ENCODE measurements around the gene DSCAM.

The DSCAM gene

GRCh38 chr21:40672602-40673001 lies 174.4 kb downstream of the DSCAM start:
- TF ChIP-seq, protein P1, sequence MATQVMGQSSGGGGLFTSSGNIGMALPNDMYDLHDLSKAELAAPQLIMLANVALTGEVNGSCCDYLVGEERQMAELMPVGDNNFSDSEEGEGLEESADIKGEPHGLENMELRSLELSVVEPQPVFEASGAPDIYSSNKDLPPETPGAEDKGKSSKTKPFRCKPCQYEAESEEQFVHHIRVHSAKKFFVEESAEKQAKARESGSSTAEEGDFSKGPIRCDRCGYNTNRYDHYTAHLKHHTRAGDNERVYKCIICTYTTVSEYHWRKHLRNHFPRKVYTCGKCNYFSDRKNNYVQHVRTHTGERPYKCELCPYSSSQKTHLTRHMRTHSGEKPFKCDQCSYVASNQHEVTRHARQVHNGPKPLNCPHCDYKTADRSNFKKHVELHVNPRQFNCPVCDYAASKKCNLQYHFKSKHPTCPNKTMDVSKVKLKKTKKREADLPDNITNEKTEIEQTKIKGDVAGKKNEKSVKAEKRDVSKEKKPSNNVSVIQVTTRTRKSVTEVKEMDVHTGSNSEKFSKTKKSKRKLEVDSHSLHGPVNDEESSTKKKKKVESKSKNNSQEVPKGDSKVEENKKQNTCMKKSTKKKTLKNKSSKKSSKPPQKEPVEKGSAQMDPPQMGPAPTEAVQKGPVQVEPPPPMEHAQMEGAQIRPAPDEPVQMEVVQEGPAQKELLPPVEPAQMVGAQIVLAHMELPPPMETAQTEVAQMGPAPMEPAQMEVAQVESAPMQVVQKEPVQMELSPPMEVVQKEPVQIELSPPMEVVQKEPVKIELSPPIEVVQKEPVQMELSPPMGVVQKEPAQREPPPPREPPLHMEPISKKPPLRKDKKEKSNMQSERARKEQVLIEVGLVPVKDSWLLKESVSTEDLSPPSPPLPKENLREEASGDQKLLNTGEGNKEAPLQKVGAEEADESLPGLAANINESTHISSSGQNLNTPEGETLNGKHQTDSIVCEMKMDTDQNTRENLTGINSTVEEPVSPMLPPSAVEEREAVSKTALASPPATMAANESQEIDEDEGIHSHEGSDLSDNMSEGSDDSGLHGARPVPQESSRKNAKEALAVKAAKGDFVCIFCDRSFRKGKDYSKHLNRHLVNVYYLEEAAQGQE (IDR thresholded peaks at IDR 0.05; ENCODE audit: insufficient read depth in 1 of 2, low read depth in 2 of 2, low read length in 2 of 2), result no peak
- TF ChIP-seq SIN3A (IDR thresholded peaks at IDR 0.05; ENCODE audit: borderline replicate concordance, insufficient read depth, low read length) (no peak), FOXP2 (optimal IDR thresholded peaks at IDR 0.05; ENCODE audit: borderline replicate concordance, extremely low read depth, extremely low read length, insufficient read depth) (no peak), TAF1 (IDR thresholded peaks at IDR 0.05; ENCODE audit: borderline replicate concordance, insufficient read depth, low read length) (no peak), POLR2AphosphoS5 (IDR thresholded peaks at IDR 0.05; ENCODE audit: low read depth, low read length) (no peak)

- TF ChIP-seq TAF1 (IDR thresholded peaks at IDR 0.05; ENCODE audit: borderline replicate concordance, insufficient read depth, low read length), result no peak
- TF ChIP-seq, protein P1 (IDR thresholded peaks at IDR 0.05; ENCODE audit: insufficient read depth in 1 of 2, low read depth in 2 of 2, low read length in 2 of 2), result no peak
- TF ChIP-seq POLR2AphosphoS5 (IDR thresholded peaks at IDR 0.05; ENCODE audit: low read depth, low read length), result no peak
- TF ChIP-seq FOXP2 (optimal IDR thresholded peaks at IDR 0.05; ENCODE audit: borderline replicate concordance, extremely low read depth, extremely low read length, insufficient read depth), result no peak
- no peak for TF ChIP-seq SIN3A (IDR thresholded peaks at IDR 0.05; ENCODE audit: borderline replicate concordance, insufficient read depth, low read length)
Measured at GRCh38 chr21:40671716-40672115, 175.2 kb downstream of the DSCAM start.

DNA sequence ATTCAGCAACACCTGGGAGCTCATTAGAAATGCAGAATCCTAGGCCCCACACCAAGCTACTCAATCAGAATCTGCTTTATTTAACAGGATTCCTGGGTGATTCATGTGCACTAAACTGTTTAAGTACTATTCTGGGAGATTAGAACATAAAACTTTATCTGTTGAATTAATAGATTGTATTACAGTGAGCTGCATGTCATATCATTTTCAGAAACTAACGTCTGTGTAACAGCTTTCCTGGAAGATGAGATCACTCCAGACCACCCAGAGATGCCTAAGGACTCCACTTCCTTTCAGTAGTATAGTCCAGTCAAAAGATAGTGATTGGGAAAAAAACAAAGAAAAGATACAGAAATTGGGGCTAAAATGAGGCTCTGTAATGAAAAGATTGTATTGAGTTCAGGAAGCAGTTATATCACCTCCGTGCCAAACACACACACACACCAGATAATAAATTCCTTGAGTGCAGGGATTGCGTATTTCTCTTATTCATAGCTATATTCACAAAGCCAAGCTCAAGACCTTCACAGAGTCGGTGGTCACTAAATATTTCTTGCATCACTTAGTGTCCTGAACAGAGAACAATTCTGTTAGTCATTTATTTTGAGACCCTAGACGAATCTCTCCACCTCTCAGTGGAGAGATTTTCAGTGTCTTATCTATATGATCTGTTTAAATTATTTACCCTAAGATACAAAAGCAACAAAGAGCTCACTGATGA lies 178.2 kb downstream of the DSCAM start:
- no peak for TF ChIP-seq TAF1 (IDR thresholded peaks at IDR 0.05; ENCODE audit: borderline replicate concordance, insufficient read depth, low read length)

- TF ChIP-seq, protein P1 (IDR thresholded peaks at IDR 0.05; ENCODE audit: insufficient read depth in 1 of 2, low read depth in 2 of 2, low read length in 2 of 2), result no peak
- TF ChIP-seq SIN3A (IDR thresholded peaks at IDR 0.05; ENCODE audit: borderline replicate concordance, insufficient read depth, low read length) (no peak), FOXP2 (optimal IDR thresholded peaks at IDR 0.05; ENCODE audit: borderline replicate concordance, extremely low read depth, extremely low read length, insufficient read depth) (no peak), TAF1 (IDR thresholded peaks at IDR 0.05; ENCODE audit: borderline replicate concordance, insufficient read depth, low read length) (no peak), POLR2AphosphoS5 (IDR thresholded peaks at IDR 0.05; ENCODE audit: low read depth, low read length) (no peak)
Measured at GRCh38 chr21:40667967-40668366, 179.0 kb downstream of the DSCAM start.

- TF ChIP-seq FOXP2 (optimal IDR thresholded peaks at IDR 0.05; ENCODE audit: borderline replicate concordance, extremely low read depth, extremely low read length, insufficient read depth) (no peak), SIN3A (IDR thresholded peaks at IDR 0.05; ENCODE audit: borderline replicate concordance, insufficient read depth, low read length) (no peak), POLR2AphosphoS5 (IDR thresholded peaks at IDR 0.05; ENCODE audit: low read depth, low read length) (no peak), TAF1 (IDR thresholded peaks at IDR 0.05; ENCODE audit: borderline replicate concordance, insufficient read depth, low read length) (no peak)
- TF ChIP-seq, protein P1 (IDR thresholded peaks at IDR 0.05; ENCODE audit: insufficient read depth in 1 of 2, low read depth in 2 of 2, low read length in 2 of 2), result no peak
Measured at GRCh38 chr21:40662889-40663288, 184.1 kb downstream of the DSCAM start.

Data from PFSK-1 (cell line).